IgD-negative memory B cell (primary cell): Measurements from ENCODE around the gene KIAA1217. TPM values are rescaled to one million over a fixed set of nuclear protein-coding genes. Genes with fewer than 3 reads are reported as not detected.

Experiments
- H3K27ac Mint-ChIP-seq, 3 donors: one replicate each; pipeline ENCODE4 v1.8.0; 2020 to 2022; ENCODE audit warnings: mild to moderate bottlenecking in 3 of 3, mixed read lengths in 3 of 3, moderate library complexity in 1 of 3
- H3K27me3 Mint-ChIP-seq: one replicate; pipeline ENCODE4 v1.8.0; 2021; ENCODE audit warnings: mixed read lengths
- H3K36me3 Mint-ChIP-seq: one replicate; pipeline ENCODE4 v1.8.0; 2020; ENCODE audit warnings: mild to moderate bottlenecking, mixed read lengths
- H3K4me1 Mint-ChIP-seq, 3 donors: one replicate each; pipeline ENCODE4 v1.8.0; 2020 to 2022; ENCODE audit warnings: mixed read lengths in 3 of 3, mild to moderate bottlenecking in 1 of 3
- H3K4me3 Mint-ChIP-seq, 4 donors: one replicate each; pipeline ENCODE4 v1.8.0; 2020 to 2022; ENCODE audit warnings: mild to moderate bottlenecking in 4 of 4, mixed read lengths in 4 of 4, moderate library complexity in 3 of 4
- H3K9me3 Mint-ChIP-seq, 3 donors: one replicate each; pipeline ENCODE4 v1.8.0; 2020 to 2021; ENCODE audit warnings: mixed read lengths in 3 of 3, mild to moderate bottlenecking in 1 of 3
- polyA plus RNA-seq: library from polyadenylated mRNA; unstranded; fragments of 300-500 nt; fragmentation: Illumina TruSeq; gene quantifications from one replicate; pipeline ENCODE4 v1.2.3, GENCODE V29; 2021

The KIAA1217 gene
- polyA plus RNA-seq, 1 donor from 2014 or later = not detected

GRCh38 chr10:24201503-24202180 lies 7.3 kb upstream of the KIAA1217 start:
- Mint-ChIP-seq H3K4me1 (peaks cover 0 to 5% (median 0%) of the 10 kb centered on the region in 3 donors), H3K9me3 (no peaks in the 10 kb centered on the region), H3K36me3 (no peaks in the 10 kb centered on the region), H3K27ac (no peak overlapping the region), H3K27me3 (no peaks in the 10 kb centered on the region), H3K4me3 (no peak overlapping the region)

- Mint-ChIP-seq H3K27ac (no peak overlapping the region), H3K9me3 (no peaks in the 10 kb centered on the region), H3K4me3 (no peak overlapping the region), H3K4me1 (peaks cover 0 to 5% (median 0%) of the 10 kb centered on the region in 3 donors), H3K36me3 (no peaks in the 10 kb centered on the region), H3K27me3 (no peaks in the 10 kb centered on the region)
Measured at GRCh38 chr10:24202181-24202570, 6.8 kb upstream of the KIAA1217 start.

- peaks cover 0 to under 1% (median 0%) of the 10 kb centered on the region in 3 donors for H3K9me3 Mint-ChIP-seq
- H3K4me3 Mint-ChIP-seq = no peak overlapping the region
- H3K36me3 Mint-ChIP-seq = no peaks in the 10 kb centered on the region
- peaks cover 17% of the 10 kb centered on the region for H3K27me3 Mint-ChIP-seq
- no peak overlapping the region for H3K27ac Mint-ChIP-seq
- H3K4me1 Mint-ChIP-seq = peaks cover 4 to 11% (median 9%) of the 10 kb centered on the region in 3 donors
Measured at GRCh38 chr10:24205821-24206220, 3.1 kb upstream of the KIAA1217 start.

DNA sequence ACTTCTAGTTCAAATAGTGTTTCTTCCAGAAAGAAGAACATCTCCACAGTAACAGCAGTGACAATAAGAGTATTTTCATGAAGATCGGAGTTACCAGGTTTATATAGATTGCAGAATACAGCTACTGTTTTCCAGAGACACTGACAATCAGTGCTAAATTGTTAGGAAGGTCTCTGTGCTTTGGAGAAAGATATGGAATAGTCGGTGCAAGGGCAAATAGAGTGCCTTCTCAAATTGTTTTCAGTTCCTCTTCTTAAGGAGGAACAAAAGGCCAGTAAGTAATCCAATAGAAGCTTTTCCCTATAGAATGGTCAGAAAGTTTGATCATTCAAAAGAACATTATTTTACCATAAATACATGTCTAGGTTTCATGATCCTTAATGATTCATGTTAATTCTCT lies 2.6 kb upstream of the KIAA1217 start:
- Mint-ChIP-seq H3K4me1 (peaks cover 4 to 11% (median 9%) of the 10 kb centered on the region in 3 donors), H3K4me3 (no peak overlapping the region), H3K36me3 (no peaks in the 10 kb centered on the region), H3K27ac (no peak overlapping the region), H3K27me3 (peaks cover 19% of the 10 kb centered on the region), H3K9me3 (peaks cover 0 to 4% (median 0%) of the 10 kb centered on the region in 3 donors)

GRCh38 chr10:24206926-24207325 lies 2.0 kb upstream of the KIAA1217 start:
- H3K27me3 Mint-ChIP-seq = peaks cover 19% of the 10 kb centered on the region
- peaks cover 0 to 4% (median 0%) of the 10 kb centered on the region in 3 donors for H3K9me3 Mint-ChIP-seq

GRCh38 chr10:24207341-24207740 lies 1.6 kb upstream of the KIAA1217 start:
- H3K27me3 Mint-ChIP-seq = peaks cover 19% of the 10 kb centered on the region
- no peak overlapping the region for H3K27ac Mint-ChIP-seq
- peaks cover 4 to 11% (median 9%) of the 10 kb centered on the region in 3 donors for H3K4me1 Mint-ChIP-seq
- H3K4me3 Mint-ChIP-seq = no peak overlapping the region
- no peaks in the 10 kb centered on the region for H3K36me3 Mint-ChIP-seq
- peaks cover 0 to 4% (median 0%) of the 10 kb centered on the region in 3 donors for H3K9me3 Mint-ChIP-seq

More at GRCh38 chr10:24206926-24207325, 2.0 kb upstream of the KIAA1217 start:
- H3K4me3 Mint-ChIP-seq = no peak overlapping the region
- no peaks in the 10 kb centered on the region for H3K36me3 Mint-ChIP-seq
- H3K27ac Mint-ChIP-seq = no peak overlapping the region
- peaks cover 4 to 11% (median 9%) of the 10 kb centered on the region in 3 donors for H3K4me1 Mint-ChIP-seq

DNA sequence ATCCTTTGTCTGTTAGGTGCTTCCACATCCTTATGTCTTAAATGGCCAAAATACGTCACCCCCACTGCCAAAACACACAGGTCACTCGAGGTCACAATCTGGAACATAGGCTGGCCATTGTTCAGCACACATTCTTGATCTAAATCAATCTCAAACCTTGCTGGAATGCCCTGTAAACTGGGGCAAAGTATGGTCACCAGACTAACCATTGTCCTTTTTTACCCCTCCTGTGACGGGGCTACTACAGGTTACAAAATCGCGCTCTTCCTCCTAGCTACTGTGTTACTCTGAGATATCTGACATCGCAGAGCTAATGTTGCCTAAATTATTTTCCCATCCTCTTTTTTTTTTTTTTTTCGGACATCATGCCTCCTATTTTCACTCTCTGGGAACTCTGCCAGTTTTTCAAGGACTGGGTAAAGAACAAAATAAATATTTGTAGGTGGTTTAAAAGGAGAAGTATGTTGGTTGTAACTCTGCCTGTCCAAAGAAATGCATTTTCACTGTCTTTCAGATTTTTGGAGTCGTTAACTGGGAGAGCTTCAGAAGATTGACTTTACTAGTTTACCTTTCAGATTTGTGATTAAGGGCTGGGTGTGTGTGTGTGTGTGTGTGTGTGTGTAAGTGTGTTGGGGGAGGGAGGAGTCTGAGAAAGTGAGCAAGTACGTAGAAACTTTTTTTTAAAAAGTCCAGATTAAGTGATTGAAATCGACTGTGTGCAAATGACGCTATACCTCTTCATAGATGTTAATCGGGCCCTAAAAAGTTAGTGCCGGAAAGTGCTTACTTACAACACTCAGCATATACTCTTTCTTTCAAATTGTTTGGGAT lies 942 bp upstream of the KIAA1217 start:
- peak overlapping the region in 2 of 4 donors; percentile 43 to 66 for H3K4me3 Mint-ChIP-seq
- peak overlapping the region in 1 of 3 donors; percentile 60 for H3K27ac Mint-ChIP-seq
- H3K27me3 Mint-ChIP-seq = peaks cover 19% of the 10 kb centered on the region
- no peaks in the 10 kb centered on the region for H3K36me3 Mint-ChIP-seq
- H3K9me3 Mint-ChIP-seq = peaks cover 0 to 4% (median 0%) of the 10 kb centered on the region in 3 donors
- peaks cover 4 to 11% (median 9%) of the 10 kb centered on the region in 3 donors for H3K4me1 Mint-ChIP-seq

GRCh38 chr10:24209432-24209771 lies 464 bp downstream of the KIAA1217 start:
- Mint-ChIP-seq H3K4me3 (peak overlapping the region; percentile 51 to 60 (median 56)), H3K27ac (no peak overlapping the region), H3K4me1 (peaks cover 4 to 11% (median 9%) of the 10 kb centered on the region in 3 donors), H3K36me3 (no peaks in the 10 kb centered on the region), H3K9me3 (peaks cover 0 to 4% (median 0%) of the 10 kb centered on the region in 3 donors), H3K27me3 (peaks cover 19% of the 10 kb centered on the region)

DNA sequence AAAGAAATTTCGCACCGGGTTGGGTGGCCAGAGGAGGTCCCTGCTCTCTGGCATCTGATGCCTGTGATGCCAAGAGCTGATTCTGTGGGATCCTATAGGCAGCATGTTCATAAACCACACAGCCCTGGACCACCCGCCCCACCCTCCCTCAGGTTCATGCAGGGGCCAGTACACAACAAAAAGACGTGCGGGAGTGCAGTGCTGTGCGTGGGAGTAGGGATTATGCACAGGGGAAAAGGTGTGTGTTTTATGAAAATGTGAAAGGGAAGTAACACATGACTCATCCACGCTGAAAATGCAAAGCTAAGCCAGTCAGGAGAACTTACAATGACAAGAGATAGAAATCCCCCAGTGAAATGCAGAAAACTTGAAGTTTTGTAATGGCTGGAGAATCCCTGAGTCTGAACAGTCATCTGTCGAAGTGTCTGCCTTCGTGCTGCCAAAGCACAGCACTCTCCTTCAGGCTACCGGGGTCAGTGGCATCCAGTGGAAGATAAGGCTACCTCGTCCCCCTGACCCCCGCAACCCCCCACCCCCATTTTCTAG lies 1.1 kb downstream of the KIAA1217 start:
- peak overlapping the region in 1 of 4 donors; percentile 79 for H3K4me3 Mint-ChIP-seq
- peaks cover 0 to 4% (median 0%) of the 10 kb centered on the region in 3 donors for H3K9me3 Mint-ChIP-seq
- H3K4me1 Mint-ChIP-seq = peaks cover 4 to 11% (median 9%) of the 10 kb centered on the region in 3 donors
- H3K27me3 Mint-ChIP-seq = peaks cover 19% of the 10 kb centered on the region
- no peak overlapping the region for H3K27ac Mint-ChIP-seq
- H3K36me3 Mint-ChIP-seq = no peaks in the 10 kb centered on the region

DNA sequence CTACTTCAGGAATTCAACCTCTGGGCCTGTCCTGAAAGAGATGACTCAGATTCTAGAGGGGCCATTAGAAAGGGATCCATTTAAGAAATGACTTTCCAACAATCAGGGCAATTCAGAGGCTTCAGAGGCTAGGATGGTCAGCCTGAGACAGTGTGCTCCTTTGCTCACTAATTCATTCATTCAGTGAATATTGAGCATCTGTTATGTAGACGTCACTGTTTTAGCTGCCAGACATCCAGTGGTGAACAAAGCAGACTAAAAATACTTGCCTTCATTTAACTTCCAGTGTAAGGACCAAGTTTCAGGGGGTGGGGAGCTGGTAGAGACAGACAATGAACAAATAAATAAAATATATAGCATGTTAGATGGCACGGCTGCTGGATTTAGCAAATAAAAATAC lies 1.6 kb downstream of the KIAA1217 start:
- peaks cover 19% of the 10 kb centered on the region for H3K27me3 Mint-ChIP-seq
- peaks cover 0 to 4% (median 0%) of the 10 kb centered on the region in 3 donors for H3K9me3 Mint-ChIP-seq
- peaks cover 4 to 11% (median 9%) of the 10 kb centered on the region in 3 donors for H3K4me1 Mint-ChIP-seq
- H3K36me3 Mint-ChIP-seq = no peaks in the 10 kb centered on the region
- no peak overlapping the region for H3K4me3 Mint-ChIP-seq
- no peak overlapping the region for H3K27ac Mint-ChIP-seq

DNA sequence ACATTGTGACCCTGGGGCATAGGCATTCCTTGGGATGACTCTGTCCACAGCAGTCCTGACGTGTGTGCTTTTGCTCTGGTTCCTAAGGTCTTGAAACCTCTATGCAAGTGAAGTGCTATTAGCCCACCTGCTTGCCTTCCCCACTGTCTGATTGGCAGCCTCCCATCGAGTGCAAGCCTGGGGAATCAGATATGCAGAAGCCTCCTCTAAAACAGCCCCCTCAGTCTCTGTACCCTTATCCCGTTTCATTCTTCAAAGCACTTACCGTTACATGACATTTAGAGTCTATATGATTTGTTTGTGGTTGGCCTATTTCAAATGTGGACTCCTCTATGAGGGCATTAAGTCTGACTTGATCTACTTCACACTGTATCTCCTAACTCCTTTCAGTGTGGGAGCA lies 4.3 kb downstream of the KIAA1217 start:
- H3K36me3 Mint-ChIP-seq = no peaks in the 10 kb centered on the region
- H3K27ac Mint-ChIP-seq = no peak overlapping the region
- peaks cover 0 to 4% (median 0%) of the 10 kb centered on the region in 3 donors for H3K9me3 Mint-ChIP-seq
- peaks cover 4 to 9% (median 6%) of the 10 kb centered on the region in 3 donors for H3K4me1 Mint-ChIP-seq
- peaks cover 14% of the 10 kb centered on the region for H3K27me3 Mint-ChIP-seq
- H3K4me3 Mint-ChIP-seq = no peak overlapping the region

DNA sequence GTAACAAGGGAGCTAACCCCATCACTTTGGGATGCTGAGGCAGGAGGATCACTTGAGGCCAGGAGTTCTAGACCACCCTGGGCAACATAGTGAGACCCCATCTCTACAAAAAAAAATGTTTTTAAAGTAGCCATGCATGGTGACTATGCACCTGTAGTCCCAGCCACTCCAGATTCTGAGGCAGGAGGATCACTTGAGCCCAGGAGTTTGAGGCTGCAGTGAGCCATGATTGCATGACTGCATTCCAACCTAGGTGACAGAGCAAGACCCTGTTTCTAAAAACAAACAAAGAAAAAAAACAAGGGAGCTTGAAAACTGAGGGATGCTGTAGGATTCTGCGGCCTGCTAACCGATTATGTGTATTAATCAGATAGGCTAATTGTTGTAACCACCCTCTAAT lies 4.9 kb downstream of the KIAA1217 start:
- no peak overlapping the region for H3K27ac Mint-ChIP-seq
- no peak overlapping the region for H3K4me3 Mint-ChIP-seq
- peaks cover 0 to 4% (median 0%) of the 10 kb centered on the region in 3 donors for H3K9me3 Mint-ChIP-seq
- H3K27me3 Mint-ChIP-seq = peaks cover 10% of the 10 kb centered on the region
- peaks cover 4 to 8% (median 6%) of the 10 kb centered on the region in 3 donors for H3K4me1 Mint-ChIP-seq
- H3K36me3 Mint-ChIP-seq = no peaks in the 10 kb centered on the region

GRCh38 chr10:24214762-24215161 lies 5.8 kb downstream of the KIAA1217 start:
- H3K4me3 Mint-ChIP-seq = no peak overlapping the region
- peaks cover 0 to 2% (median 0%) of the 10 kb centered on the region in 3 donors for H3K4me1 Mint-ChIP-seq
- H3K27ac Mint-ChIP-seq = no peak overlapping the region
- H3K9me3 Mint-ChIP-seq = peaks cover 0 to 4% (median 0%) of the 10 kb centered on the region in 3 donors
- H3K27me3 Mint-ChIP-seq = peaks cover 2% of the 10 kb centered on the region
- no peaks in the 10 kb centered on the region for H3K36me3 Mint-ChIP-seq

GRCh38 chr10:24215196-24215595 lies 6.3 kb downstream of the KIAA1217 start:
- H3K27ac Mint-ChIP-seq = no peak overlapping the region
- H3K9me3 Mint-ChIP-seq = peaks cover 0 to 4% (median 0%) of the 10 kb centered on the region in 3 donors
- no peaks in the 10 kb centered on the region for H3K36me3 Mint-ChIP-seq
- H3K4me1 Mint-ChIP-seq = no peaks in the 10 kb centered on the region
- no peak overlapping the region for H3K4me3 Mint-ChIP-seq
- peaks cover 2% of the 10 kb centered on the region for H3K27me3 Mint-ChIP-seq

- H3K9me3 Mint-ChIP-seq = peaks cover 0 to 4% (median 0%) of the 10 kb centered on the region in 3 donors
- H3K36me3 Mint-ChIP-seq = no peaks in the 10 kb centered on the region
- no peak overlapping the region for H3K4me3 Mint-ChIP-seq
- H3K27me3 Mint-ChIP-seq = peaks cover 2% of the 10 kb centered on the region
- no peaks in the 10 kb centered on the region for H3K4me1 Mint-ChIP-seq
- no peak overlapping the region for H3K27ac Mint-ChIP-seq
Measured at GRCh38 chr10:24215603-24216002, 6.7 kb downstream of the KIAA1217 start.
